Activated CD4-positive, alpha-beta T cell treated with anti-CD3 and anti-CD28 coated beads, Interleukin-2, amount 50 U/mL, for 24 hours (primary cell): ENCODE data around the gene FSCN2.

ENCODE experiments used
- DNase-seq, 2 donors: peaks; one replicate each; pipeline ENCODE4 v3.0.0-alpha.2; 2020; ENCODE audit warnings: low read depth in 1 of 2, low spot score in 1 of 2

The FSCN2 gene

GRCh38 chr17:81489998-81490992 lies 37.9 kb upstream of the FSCN2 start:
- no peak for DNase-seq

GRCh38 chr17:81491181-81491581 lies 37.0 kb upstream of the FSCN2 start:
- DNase-seq = no peak

- no peak for DNase-seq
Observed at GRCh38 chr17:81491761-81492160, 36.4 kb upstream of the FSCN2 start.

- DNase-seq = no peak
Observed at GRCh38 chr17:81492202-81492601, 36.0 kb upstream of the FSCN2 start.

- DNase-seq = no peak
Observed at GRCh38 chr17:81492706-81493105, 35.5 kb upstream of the FSCN2 start.

GRCh38 chr17:81493198-81494038 lies 34.8 kb upstream of the FSCN2 start:
- no peak for DNase-seq

- no peak for DNase-seq
Observed at GRCh38 chr17:81494626-81495377, 33.4 kb upstream of the FSCN2 start.

- DNase-seq = no peak
Observed at GRCh38 chr17:81498953-81499600, 29.1 kb upstream of the FSCN2 start.

GRCh38 chr17:81499601-81499970 lies 28.6 kb upstream of the FSCN2 start:
- DNase-seq = no peak

GRCh38 chr17:81500047-81500446 lies 28.1 kb upstream of the FSCN2 start:
- DNase-seq = no peak

- DNase-seq = no peak
Observed at GRCh38 chr17:81502471-81503017, 25.6 kb upstream of the FSCN2 start.

- no peak for DNase-seq
Observed at GRCh38 chr17:81503619-81504018, 24.6 kb upstream of the FSCN2 start.

GRCh38 chr17:81508639-81509206 lies 19.5 kb upstream of the FSCN2 start:
- no peak for DNase-seq

GRCh38 chr17:81509207-81509971 lies 18.8 kb upstream of the FSCN2 start:
- DNase-seq = no peak

GRCh38 chr17:81509972-81510784 lies 18.0 kb upstream of the FSCN2 start:
- DNase-seq = no peak

- DNase-seq = no peak
Observed at GRCh38 chr17:81510785-81511553, 17.2 kb upstream of the FSCN2 start.

GRCh38 chr17:81511554-81511803 lies 16.7 kb upstream of the FSCN2 start:
- no peak for DNase-seq
